ENCODE measurements around the gene GRB10.

DNA sequence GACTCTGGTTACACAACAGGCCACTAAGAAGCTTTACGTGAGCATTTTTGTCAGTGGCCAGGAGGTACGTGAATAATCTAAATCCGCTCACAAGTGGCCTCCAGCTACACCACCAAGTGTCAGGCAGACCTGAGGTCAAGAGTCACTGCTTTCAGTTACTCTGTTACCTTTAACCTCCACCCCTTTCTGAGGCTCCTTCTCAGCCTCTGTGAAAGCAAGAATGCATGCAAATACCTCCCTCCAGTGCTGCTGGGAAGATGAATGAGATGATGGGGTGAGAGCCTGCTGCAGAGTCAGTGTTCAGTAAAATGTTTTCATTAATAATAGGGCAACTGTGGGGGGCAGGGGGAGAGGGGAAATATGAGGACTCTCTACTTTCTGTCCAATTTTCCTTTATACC lies 228.7 kb downstream of the GRB10 start:
- no peak for TF ChIP-seq ARNTL (CRISPR knock-in tag; IDR thresholded peaks at IDR 0.05; ENCODE audit: borderline replicate concordance, low read depth)
- TF ChIP-seq ZFP30 (CRISPR knock-in tag; IDR thresholded peaks at IDR 0.05): no peak
